ENCODE data around the gene CLCN1.

DNA sequence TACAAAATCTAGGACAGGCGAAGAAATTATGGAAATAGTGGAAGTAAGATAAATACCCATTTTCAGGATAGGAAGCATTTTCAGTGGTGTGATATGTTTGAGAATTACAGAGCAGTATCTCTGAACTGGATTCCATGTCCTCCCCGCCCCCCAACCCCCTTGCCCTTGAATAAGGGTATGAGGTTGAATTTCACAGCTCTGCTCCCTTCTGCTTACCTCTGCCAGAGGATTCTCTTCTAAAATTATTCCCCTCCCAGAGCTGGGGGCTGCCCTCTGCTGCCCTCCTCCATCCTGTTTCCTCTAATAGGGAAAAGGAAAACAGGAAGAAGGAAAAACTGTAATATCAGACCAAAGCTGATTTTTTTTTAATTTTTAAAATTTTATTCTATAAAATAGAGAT, 7.3 kb upstream of the CLCN1 start:
- TF ChIP-seq, protein P1, sequence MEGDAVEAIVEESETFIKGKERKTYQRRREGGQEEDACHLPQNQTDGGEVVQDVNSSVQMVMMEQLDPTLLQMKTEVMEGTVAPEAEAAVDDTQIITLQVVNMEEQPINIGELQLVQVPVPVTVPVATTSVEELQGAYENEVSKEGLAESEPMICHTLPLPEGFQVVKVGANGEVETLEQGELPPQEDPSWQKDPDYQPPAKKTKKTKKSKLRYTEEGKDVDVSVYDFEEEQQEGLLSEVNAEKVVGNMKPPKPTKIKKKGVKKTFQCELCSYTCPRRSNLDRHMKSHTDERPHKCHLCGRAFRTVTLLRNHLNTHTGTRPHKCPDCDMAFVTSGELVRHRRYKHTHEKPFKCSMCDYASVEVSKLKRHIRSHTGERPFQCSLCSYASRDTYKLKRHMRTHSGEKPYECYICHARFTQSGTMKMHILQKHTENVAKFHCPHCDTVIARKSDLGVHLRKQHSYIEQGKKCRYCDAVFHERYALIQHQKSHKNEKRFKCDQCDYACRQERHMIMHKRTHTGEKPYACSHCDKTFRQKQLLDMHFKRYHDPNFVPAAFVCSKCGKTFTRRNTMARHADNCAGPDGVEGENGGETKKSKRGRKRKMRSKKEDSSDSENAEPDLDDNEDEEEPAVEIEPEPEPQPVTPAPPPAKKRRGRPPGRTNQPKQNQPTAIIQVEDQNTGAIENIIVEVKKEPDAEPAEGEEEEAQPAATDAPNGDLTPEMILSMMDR (conservative IDR thresholded peaks at IDR 0.05; ENCODE audit: low read depth, low read length) = no peak
- TF ChIP-seq CEBPB (IDR thresholded peaks at IDR 0.05; ENCODE audit: low read depth, low read length) (no peak), BHLHE40 (IDR thresholded peaks at IDR 0.05; ENCODE audit: low read depth, low read length) (no peak), POLR2A (IDR thresholded peaks at IDR 0.05; ENCODE audit: low read depth, low read length) (no peak)

Measured in IMR-90 (cell line).